ENCODE data around the gene MRPL43. TPM values are rescaled to one million over a fixed set of nuclear protein-coding genes. Genes with fewer than 3 reads are reported as not detected.

MRPL43 gene
- total RNA-seq, 2 donors from 2014 or later = 52.3 to 60.7 TPM

DNA sequence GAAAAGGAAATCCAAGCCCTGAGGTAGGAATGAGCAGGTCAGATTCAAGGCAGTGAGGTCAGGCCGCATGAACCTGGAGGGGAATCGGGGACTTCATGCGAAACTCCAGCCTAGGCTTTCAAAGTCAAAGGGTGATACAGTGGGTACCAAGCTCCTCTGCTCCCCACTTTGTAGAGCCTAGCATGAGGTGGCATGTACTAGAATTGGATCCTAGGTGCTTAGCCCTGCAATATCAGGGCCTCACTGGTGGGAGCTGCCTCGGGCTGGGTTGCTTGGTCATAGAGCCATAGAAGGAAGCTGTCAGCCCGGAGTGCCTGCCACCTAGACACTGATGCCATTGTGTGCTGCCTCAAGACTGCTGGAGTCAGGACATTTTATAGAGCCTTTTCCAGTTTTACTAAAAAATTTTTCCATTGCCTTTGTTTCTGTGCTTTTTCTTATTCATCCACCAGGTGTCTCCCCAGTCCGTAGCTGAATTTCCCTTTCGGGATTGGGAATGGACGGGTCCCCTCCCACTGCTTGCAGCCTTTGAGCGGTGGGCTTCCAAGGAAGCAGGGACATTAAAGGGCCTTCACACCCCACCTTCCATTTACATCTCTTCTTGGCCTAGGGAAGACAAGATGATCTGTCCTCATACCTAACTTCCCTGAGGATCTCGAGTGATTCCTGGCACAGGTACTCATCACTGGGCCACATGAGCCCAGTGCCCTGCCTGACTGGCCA, 6.8 kb upstream of the MRPL43 start:
- H3K9me3 Mint-ChIP-seq = no peaks in the 10 kb centered on the region
- H3K36me3 Mint-ChIP-seq = peaks cover 16% of the 10 kb centered on the region
- no peaks in the 10 kb centered on the region for H3K27me3 Mint-ChIP-seq
- DNase-seq (ENCODE audit: low spot score) (no peak), ATAC-seq (no peak)
- no peak overlapping the region for H3K4me3 Mint-ChIP-seq
- H3K27ac Mint-ChIP-seq = no peak overlapping the region
- H3K4me1 Mint-ChIP-seq (ENCODE audit: low read depth in 2 of 2) = peaks cover 17 to 28% of the 10 kb centered on the region in 2 donors

GRCh38 chr10:100989088-100989487, 1.8 kb upstream of the MRPL43 start:
- no peak overlapping the region for H3K27ac Mint-ChIP-seq
- H3K27me3 Mint-ChIP-seq = no peaks in the 10 kb centered on the region
- peaks cover 23% of the 10 kb centered on the region for H3K36me3 Mint-ChIP-seq
- peak overlapping the region; percentile 9 for H3K4me3 Mint-ChIP-seq
- ATAC-seq (no peak), DNase-seq (ENCODE audit: low spot score) (no peak)
- H3K9me3 Mint-ChIP-seq = no peaks in the 10 kb centered on the region
- H3K4me1 Mint-ChIP-seq (ENCODE audit: low read depth in 2 of 2) = peaks cover 19 to 27% of the 10 kb centered on the region in 2 donors

DNA sequence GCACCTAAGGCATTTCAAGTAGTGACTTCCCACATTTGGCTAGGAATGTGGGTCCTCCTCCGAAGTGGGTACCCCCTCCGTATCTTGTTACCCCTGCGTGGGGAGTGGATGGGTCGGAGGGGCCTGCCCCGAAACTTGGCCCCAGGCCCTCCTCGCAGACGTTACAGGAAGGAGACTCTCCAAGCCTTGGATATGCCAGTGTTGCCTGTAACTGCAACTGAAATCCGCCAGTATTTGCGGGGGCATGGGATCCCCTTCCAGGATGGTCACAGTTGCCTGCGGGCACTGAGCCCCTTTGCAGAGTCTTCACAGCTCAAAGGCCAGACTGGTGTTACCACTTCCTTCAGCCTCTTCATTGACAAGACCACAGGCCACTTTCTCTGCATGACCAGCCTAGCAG, 869 bp upstream of the MRPL43 start:
- Mint-ChIP-seq H3K4me3 (peak overlapping the region; percentile 96), H3K27ac (peak overlapping the region; percentile 83 to 87), H3K4me1 (ENCODE audit: low read depth in 2 of 2) (peaks cover 19 to 27% of the 10 kb centered on the region in 2 donors), H3K27me3 (no peaks in the 10 kb centered on the region), H3K9me3 (no peaks in the 10 kb centered on the region), H3K36me3 (peaks cover 19% of the 10 kb centered on the region)
- DNase-seq (ENCODE audit: low spot score) (no peak), ATAC-seq (no peak)

- peaks cover 19% of the 10 kb centered on the region for H3K36me3 Mint-ChIP-seq
- no peaks in the 10 kb centered on the region for H3K27me3 Mint-ChIP-seq
- peak in 1 of 2 donors; percentile 12 for ATAC-seq
- peak overlapping the region; percentile 83 to 87 for H3K27ac Mint-ChIP-seq
- no peaks in the 10 kb centered on the region for H3K9me3 Mint-ChIP-seq
- H3K4me3 Mint-ChIP-seq = peak overlapping the region; percentile 96
- peaks cover 19 to 27% of the 10 kb centered on the region in 2 donors for H3K4me1 Mint-ChIP-seq (ENCODE audit: low read depth in 2 of 2)
- no peak for DNase-seq (ENCODE audit: low spot score)
These were observed 370 bp upstream of the MRPL43 start for GRCh38 chr10:100987685-100988049.

- no peak for ATAC-seq
- H3K27me3 Mint-ChIP-seq = no peaks in the 10 kb centered on the region
- H3K4me1 Mint-ChIP-seq (ENCODE audit: low read depth in 2 of 2) = peaks cover 19 to 27% of the 10 kb centered on the region in 2 donors
- H3K9me3 Mint-ChIP-seq = no peaks in the 10 kb centered on the region
- H3K27ac Mint-ChIP-seq = peak overlapping the region; percentile 83 to 87
- H3K4me3 Mint-ChIP-seq = peak overlapping the region; percentile 96
- peaks cover 19% of the 10 kb centered on the region for H3K36me3 Mint-ChIP-seq
- DNase-seq (ENCODE audit: low spot score) = peak; percentile 55
These were observed 710 bp downstream of the MRPL43 start for GRCh38 chr10:100986623-100986951.

DNA sequence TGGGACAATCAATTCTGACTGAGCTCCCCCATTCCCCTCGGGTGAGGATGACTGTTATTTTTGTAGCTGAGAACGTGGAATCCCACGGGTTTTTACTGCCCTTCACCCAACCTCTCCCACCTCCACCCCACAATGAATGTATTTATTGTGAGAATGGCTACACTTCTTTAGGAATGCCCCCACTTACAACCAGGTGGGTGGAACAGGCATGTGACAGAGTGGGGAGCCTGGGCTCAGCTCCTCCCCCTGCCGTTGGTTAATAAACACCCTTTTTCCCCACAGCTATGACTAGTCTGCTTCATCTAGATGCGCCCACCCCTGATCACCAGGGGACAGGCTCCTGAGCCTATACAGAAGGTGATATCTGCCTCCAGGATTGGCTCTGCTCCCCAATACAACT, 2.0 kb downstream of the MRPL43 start:
- Mint-ChIP-seq H3K9me3 (no peaks in the 10 kb centered on the region), H3K27ac (peak overlapping the region in 1 of 2 donors; percentile 65), H3K4me3 (no peak overlapping the region), H3K36me3 (peaks cover 8% of the 10 kb centered on the region), H3K27me3 (no peaks in the 10 kb centered on the region), H3K4me1 (ENCODE audit: low read depth in 2 of 2) (peaks cover 14 to 23% of the 10 kb centered on the region in 2 donors)
- DNase-seq (ENCODE audit: low spot score) (peak; percentile 5), ATAC-seq (no peak)

DNA sequence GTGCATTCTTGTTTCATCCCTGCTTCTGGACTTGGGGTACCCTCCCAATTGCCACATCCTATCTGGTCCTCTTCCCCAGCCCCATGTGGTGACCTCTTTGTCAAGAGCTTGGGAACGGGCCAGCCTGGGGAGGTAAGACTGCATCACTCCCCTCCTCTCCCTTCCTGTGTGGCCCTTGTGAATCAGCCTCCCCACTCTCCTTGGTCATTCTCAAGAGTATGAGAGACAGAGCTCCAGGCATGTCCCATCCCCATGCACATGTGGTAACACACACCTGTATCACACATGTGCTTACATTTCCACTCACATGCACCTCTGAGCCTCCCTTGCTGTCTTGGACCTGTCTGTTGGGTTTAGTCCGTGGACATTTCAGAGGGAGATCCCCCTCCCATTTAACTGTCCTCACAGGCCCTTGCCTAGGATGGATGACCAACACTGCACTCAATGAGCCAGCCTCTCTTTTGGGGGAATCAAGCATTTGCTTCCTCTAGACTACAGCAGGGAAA, 2.6 kb downstream of the MRPL43 start:
- Mint-ChIP-seq H3K27me3 (no peaks in the 10 kb centered on the region), H3K9me3 (no peaks in the 10 kb centered on the region), H3K36me3 (peaks cover 7% of the 10 kb centered on the region), H3K27ac (no peak overlapping the region), H3K4me3 (no peak overlapping the region), H3K4me1 (ENCODE audit: low read depth in 2 of 2) (peaks cover 13 to 22% of the 10 kb centered on the region in 2 donors)
- DNase-seq (ENCODE audit: low spot score) (peak; percentile 8), ATAC-seq (no peak)

DNA sequence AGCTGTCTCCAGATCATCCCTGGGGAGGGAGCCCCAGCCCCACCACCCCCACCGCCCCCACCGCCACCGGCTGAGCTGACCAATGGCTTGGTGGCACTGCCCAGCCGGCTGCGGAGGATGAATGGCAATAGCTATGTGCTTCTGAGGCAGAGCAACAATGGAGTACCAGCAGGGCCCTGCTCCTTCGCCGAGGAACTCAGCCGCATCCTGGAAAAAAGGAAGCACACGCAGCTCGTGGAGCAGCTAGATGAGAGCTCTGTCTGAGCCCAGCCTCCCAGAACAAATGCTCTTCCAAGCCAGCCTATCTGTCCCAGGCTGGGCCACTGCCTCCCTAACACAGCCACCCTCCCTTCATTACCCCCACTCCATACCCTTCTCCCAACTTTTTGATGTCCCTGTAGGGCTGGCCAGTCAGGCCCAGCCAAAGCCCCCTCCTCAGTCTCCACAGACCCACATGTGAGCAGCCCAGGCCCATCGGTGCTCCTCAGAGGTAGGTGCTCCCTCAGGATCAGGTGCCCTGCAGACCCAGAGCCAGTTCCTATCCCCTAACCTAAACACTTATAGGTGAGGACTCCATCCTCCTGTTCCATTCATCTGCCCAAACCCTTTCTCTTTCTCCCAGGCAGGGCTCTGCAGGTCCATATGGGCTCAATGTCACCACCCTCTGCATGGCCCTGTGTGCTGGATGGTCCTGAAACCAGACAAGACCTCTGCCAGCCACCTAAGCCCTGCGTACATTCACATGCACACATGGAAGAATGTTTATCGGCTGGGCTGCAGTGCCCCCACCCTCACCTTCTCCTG, 3.2 kb downstream of the MRPL43 start:
- no peak overlapping the region for H3K4me3 Mint-ChIP-seq
- no peaks in the 10 kb centered on the region for H3K9me3 Mint-ChIP-seq
- no peaks in the 10 kb centered on the region for H3K27me3 Mint-ChIP-seq
- no peak overlapping the region for H3K27ac Mint-ChIP-seq
- H3K36me3 Mint-ChIP-seq = peaks cover 7% of the 10 kb centered on the region
- DNase-seq (ENCODE audit: low spot score) (peak; percentile 47), ATAC-seq (no peak)
- peaks cover 13 to 22% of the 10 kb centered on the region in 2 donors for H3K4me1 Mint-ChIP-seq (ENCODE audit: low read depth in 2 of 2)

- no peaks in the 10 kb centered on the region for H3K9me3 Mint-ChIP-seq
- no peaks in the 10 kb centered on the region for H3K27me3 Mint-ChIP-seq
- H3K4me3 Mint-ChIP-seq = no peak overlapping the region
- peaks cover 13 to 22% of the 10 kb centered on the region in 2 donors for H3K4me1 Mint-ChIP-seq (ENCODE audit: low read depth in 2 of 2)
- DNase-seq (ENCODE audit: low spot score) = peak; percentile 41
- ATAC-seq = no peak
- H3K27ac Mint-ChIP-seq = no peak overlapping the region
- peaks cover 7% of the 10 kb centered on the region for H3K36me3 Mint-ChIP-seq
These were observed 4.1 kb downstream of the MRPL43 start for GRCh38 chr10:100982916-100983830.

DNA sequence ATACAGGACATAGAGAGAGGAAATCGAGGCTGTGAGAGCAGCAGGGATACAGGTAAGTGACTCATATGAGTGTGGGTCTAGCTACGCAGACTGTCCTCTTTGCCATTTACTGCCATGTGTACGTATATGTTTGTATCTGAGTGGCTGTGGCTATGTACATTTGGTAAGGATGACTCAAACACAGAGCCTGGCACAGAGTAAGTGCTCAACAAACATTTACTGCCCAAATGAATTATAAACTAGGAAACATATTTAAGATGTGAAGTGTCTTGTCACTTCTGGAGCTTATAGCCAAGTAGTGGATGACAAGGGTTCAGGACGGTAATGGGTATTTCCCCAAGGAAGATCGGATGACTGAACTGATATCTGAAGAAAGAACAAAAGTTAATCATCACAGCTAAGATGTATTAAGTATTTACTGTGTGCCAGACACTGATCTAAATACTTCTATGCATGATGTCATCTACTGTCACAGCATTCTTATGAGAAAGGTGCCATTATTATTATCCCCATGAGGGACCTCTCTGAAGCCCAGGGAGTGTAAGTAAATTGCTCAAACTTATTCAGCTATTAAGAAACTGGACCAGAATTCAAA, 6.0 kb downstream of the MRPL43 start:
- H3K36me3 Mint-ChIP-seq = no peaks in the 10 kb centered on the region
- no peak overlapping the region for H3K27ac Mint-ChIP-seq
- no peak for ATAC-seq
- no peaks in the 10 kb centered on the region for H3K9me3 Mint-ChIP-seq
- H3K4me1 Mint-ChIP-seq (ENCODE audit: low read depth in 2 of 2) = peaks cover 6 to 9% of the 10 kb centered on the region in 2 donors
- no peak for DNase-seq (ENCODE audit: low spot score)
- H3K27me3 Mint-ChIP-seq = no peaks in the 10 kb centered on the region
- H3K4me3 Mint-ChIP-seq = no peak overlapping the region

DNA sequence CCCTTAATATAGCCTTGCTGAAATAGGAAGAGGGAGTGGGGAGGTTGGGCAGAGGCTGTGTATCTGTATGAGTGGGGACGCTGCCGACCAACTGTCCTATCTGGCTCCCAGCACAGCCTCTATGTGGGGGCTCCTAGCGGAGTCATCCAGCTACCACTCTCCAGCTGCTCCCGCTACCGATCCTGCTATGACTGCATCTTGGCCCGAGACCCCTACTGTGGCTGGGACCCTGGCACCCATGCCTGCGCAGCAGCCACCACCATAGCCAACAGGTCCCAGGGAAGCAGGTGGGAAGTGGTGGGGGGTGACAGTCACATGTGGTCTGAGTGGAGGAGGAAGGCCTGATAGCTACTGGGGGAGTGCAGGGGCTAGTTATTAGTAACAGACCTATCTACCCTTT, 6.6 kb downstream of the MRPL43 start:
- no peak for ATAC-seq
- H3K4me3 Mint-ChIP-seq = no peak overlapping the region
- no peaks in the 10 kb centered on the region for H3K36me3 Mint-ChIP-seq

DNA sequence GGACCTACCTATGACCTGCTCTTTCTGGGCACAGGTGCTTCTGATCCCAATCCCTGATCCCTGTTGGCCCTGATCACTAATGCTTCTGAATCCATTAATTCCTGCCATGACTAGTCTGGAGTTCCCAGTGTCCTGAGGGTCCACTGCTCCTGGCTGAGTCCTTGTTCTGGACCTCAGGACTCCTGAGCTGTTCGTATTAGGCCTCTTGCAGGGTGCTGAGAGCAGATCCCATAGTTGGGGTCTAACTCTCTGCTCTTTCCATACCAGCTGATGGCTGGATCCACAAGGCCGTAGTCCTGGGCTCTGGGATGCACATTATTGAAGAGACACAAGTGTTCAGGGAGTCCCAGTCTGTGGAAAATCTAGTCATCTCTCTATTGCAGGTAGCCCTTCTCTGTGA, 7.0 kb downstream of the MRPL43 start:
- Mint-ChIP-seq H3K4me1 (ENCODE audit: low read depth in 2 of 2) (no peaks in the 10 kb centered on the region), H3K4me3 (no peak overlapping the region), H3K27me3 (no peaks in the 10 kb centered on the region), H3K9me3 (no peaks in the 10 kb centered on the region), H3K27ac (no peak overlapping the region), H3K36me3 (no peaks in the 10 kb centered on the region)
- no peak for ATAC-seq
- DNase-seq (ENCODE audit: low spot score) = no peak

More for the DNA sequence above, 6.6 kb downstream of the MRPL43 start:
- DNase-seq (ENCODE audit: low spot score) = no peak
- H3K27me3 Mint-ChIP-seq = no peaks in the 10 kb centered on the region
- H3K9me3 Mint-ChIP-seq = no peaks in the 10 kb centered on the region
- no peak overlapping the region for H3K27ac Mint-ChIP-seq
- H3K4me1 Mint-ChIP-seq (ENCODE audit: low read depth in 2 of 2) = peaks cover 3% of the 10 kb centered on the region in 2 donors

DNA sequence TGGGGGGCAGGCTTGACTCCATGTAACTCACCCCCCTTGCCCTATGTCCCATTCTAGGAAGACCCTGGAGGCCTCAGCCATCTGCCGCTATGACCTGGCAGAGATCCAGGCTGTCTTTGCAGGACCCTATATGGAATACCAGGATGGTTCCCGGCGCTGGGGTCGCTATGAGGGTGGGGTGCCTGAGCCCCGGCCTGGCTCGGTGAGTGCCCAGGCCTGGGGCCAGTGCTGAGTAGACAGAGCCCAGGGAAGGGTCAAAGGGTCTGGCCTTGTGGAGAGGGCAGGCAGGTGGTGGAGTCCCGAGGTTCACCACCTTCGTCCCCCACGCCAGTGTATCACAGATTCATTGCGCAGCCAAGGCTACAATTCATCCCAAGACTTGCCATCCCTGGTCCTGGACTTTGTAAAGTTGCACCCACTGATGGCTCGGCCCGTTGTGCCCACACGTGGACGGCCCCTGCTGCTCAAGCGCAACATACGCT, 7.5 kb downstream of the MRPL43 start:
- Mint-ChIP-seq H3K36me3 (no peaks in the 10 kb centered on the region), H3K9me3 (no peaks in the 10 kb centered on the region), H3K27me3 (no peaks in the 10 kb centered on the region), H3K4me3 (no peak overlapping the region), H3K4me1 (ENCODE audit: low read depth in 2 of 2) (no peaks in the 10 kb centered on the region), H3K27ac (no peak overlapping the region)
- ATAC-seq (no peak), DNase-seq (ENCODE audit: low spot score) (no peak)
